HG03060 (cell line): ENCODE results near the gene G6PC1.

Source experiments
- ATAC-seq: cut with Tn5 transposase; IDR thresholded peaks from one replicate; pipeline ENCODE4 v1.9.1; 2021; ENCODE audit warnings: low read depth, moderate number of reproducible peaks; ENCODE audit not compliant: unreplicated experiment

The G6PC1 gene

DNA sequence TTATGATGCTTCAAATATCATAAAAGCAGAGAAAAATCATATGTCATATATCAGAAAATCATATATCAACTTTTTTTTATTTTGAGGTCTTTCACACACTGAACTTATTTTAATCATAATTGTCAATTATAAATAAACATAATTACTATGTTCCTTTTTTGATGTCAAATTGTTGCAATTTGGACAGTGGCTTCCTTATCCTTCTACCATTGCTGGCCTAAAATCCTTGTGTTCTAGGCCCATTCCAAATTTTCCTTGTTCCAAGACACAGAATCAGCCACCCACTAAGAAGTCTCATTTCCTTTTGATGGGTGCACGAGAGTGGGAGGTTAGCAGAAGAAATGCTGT is 28.9 kb downstream of the G6PC1 start:
- ATAC-seq = no peak

DNA sequence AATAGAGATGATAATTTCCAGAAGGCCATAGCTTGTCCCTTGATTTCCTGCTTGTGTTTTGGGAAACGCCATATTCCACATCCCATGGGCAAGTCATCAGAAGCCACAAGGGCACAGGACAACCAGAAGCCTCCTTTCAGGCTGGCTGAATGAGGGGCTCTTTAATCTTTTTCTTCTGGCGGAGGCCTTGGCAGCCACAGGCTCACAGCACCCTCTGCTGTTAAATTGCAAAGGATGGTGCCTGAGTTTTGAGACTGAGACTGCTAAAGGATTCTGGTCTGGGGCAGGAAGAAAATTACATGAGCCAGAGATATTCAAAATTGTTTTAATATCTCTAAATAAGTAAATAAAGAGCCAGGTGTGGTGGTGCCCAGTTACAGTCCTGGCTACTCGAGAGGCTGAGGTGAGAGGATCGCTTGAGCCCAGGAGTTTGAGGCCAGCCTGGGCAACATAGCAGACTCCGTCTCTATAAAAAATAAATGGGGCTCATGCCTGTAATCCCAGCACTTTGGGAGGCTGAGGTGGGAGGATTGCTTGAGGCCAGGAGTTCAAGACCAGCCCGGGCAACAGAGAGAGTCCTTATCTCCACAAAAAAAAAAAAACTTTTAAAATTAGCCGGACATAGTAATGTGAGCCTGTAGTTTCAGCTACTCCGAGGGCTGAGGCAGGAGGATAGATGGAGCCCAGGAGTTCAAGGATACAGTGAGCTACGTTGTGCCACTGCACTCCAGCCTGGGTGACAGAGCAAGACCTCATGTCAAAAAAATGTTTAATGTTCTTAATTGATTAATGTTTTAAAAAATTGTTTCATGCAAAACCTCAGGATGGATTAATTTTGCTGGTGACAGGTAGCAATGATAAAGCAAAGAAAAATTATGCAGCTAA is 37.4 kb downstream of the G6PC1 start:
- ATAC-seq = no peak

DNA sequence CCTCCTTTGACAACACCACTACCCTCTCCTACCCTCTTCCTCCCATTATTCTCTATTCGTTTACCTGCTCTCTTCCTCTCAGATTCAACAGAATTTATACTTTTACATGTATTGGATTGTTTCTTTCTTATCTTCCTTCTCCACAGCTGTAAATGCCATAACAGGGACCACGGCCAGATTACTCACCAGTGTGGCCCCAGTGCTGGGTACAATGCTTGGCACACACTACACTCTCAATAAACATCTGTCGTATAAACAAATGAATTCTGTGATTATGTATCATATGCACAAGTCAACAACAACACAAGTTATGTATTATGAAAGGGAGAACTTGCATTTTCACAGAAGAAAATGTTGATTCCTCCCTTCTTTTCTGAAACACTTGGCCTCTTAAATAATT is 43.6 kb downstream of the G6PC1 start:
- no peak for ATAC-seq

DNA sequence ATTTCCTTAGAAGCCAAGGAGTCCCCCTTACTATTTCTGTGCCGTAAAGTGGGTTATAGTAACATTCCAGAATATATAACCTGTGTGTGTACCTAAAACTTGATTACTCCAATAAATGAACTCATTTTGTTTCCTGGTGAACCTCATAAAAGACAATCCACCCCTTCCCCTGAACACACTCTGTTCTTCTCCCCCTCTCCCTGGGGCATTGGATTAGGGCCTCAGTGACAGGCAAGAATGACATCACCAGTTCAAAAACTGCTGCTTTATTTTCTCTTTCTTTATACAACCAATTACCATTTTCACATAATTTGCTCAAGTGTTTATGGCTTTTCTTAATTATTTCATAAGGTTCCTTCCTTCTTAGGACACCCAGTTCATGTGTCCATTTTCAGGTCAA is 46.2 kb downstream of the G6PC1 start:
- ATAC-seq = no peak

DNA sequence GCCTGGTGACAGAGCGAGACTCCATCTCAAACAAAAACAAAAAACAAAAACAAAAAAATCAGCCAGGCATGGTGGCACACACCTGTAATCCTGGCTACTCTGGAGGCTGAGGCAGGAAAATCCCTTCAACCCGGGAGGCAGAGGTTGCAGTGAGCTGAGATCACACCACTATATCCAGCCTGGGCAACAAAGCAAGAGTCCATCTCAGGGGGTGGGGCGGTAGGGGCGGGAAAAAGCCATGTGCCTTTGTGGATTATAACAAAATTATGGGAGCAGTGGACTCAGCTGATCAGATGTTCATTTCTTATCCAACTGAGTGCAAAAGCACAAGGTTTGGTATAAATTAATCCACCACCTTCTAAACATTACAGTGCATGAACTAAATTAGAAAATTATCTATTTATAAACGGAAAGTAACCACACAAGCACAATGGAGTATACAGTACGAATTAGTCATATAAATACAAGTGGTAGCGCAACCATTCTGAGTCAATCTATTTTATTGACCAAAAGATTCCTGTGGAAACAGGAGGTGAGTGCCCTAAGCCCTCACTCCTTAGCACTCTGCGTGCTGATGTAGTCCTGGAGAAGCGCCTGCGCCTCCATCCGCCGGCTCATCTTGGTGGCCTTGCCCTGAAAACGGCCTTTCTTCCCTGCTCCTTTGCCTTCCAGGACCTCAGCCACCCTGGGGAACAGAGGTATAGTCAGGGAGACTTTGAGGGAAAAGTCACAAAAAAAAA is 49.6 kb downstream of the G6PC1 start:
- ATAC-seq = no peak
